CD4-positive, alpha-beta T cell treated with Interleukin-17A for 4 hours (primary cell): Measurements from ENCODE around the gene ZDHHC12.
"Not testable (repeated sequence)": the region's sequence is repeated elsewhere in the genome, so short reads cannot be mapped to it uniquely, and the experiment has no call there.

Experiments used
- DNase-seq: peaks from one replicate; pipeline ENCODE4 v3.0.0-alpha.2; 2020; ENCODE audit warnings: mixed read lengths

The ZDHHC12 gene

GRCh38 chr9:128706671-128707381, 17.1 kb downstream of the ZDHHC12 start:
- no peak for DNase-seq

- no peak for DNase-seq
Measured at GRCh38 chr9:128706045-128706444, 17.9 kb downstream of the ZDHHC12 start.

GRCh38 chr9:128705051-128705965, 18.6 kb downstream of the ZDHHC12 start:
- DNase-seq: no peak

GRCh38 chr9:128704356-128704670, 19.6 kb downstream of the ZDHHC12 start:
- DNase-seq: no peak

- DNase-seq: no peak
Measured at GRCh38 chr9:128703616-128704355, 20.1 kb downstream of the ZDHHC12 start.

- DNase-seq: peak; percentile 57
Measured at GRCh38 chr9:128702949-128703615, 20.8 kb downstream of the ZDHHC12 start.

GRCh38 chr9:128702445-128702948, 21.4 kb downstream of the ZDHHC12 start, which contains the start of gene PKN3:
PKN3 (plus strand) TSS chr9:128702503; CDS start chr9:128702916, 413 bp downstream.
- peak; percentile 91 for DNase-seq

GRCh38 chr9:128701227-128701854, 22.6 kb downstream of the ZDHHC12 start:
- DNase-seq: no peak

GRCh38 chr9:128699096-128699795, 24.7 kb downstream of the ZDHHC12 start:
- DNase-seq: not testable (repeated sequence)

GRCh38 chr9:128696923-128697707, 26.8 kb downstream of the ZDHHC12 start:
- DNase-seq: no peak

- no peak for DNase-seq
Measured at GRCh38 chr9:128694344-128694743, 29.6 kb downstream of the ZDHHC12 start.

GRCh38 chr9:128693738-128694137, 30.2 kb downstream of the ZDHHC12 start:
- not testable (repeated sequence) for DNase-seq

- DNase-seq: no peak
Measured at GRCh38 chr9:128690684-128691034, 33.3 kb downstream of the ZDHHC12 start.

GRCh38 chr9:128689820-128690683, 33.9 kb downstream of the ZDHHC12 start:
- peak; percentile 75 for DNase-seq

GRCh38 chr9:128689293-128689774, 34.6 kb downstream of the ZDHHC12 start:
- peak; percentile 68 for DNase-seq

- peak; percentile 98 for DNase-seq
Measured at GRCh38 chr9:128688501-128689292, 35.2 kb downstream of the ZDHHC12 start, which contains the start of gene SET. SET (plus strand) TSS chr9:128689222; CDS start chr9:128689583, 361 bp downstream.

GRCh38 chr9:128687453-128687852, 36.5 kb downstream of the ZDHHC12 start:
- no peak for DNase-seq
